Karpas-422 (cell line): ENCODE results near the gene BLTP2. TPM values are rescaled to one million over a fixed set of nuclear protein-coding genes. Genes with fewer than 3 reads are reported as not detected.
"Not testable (repeated sequence)": the region's sequence is repeated elsewhere in the genome, so short reads cannot be mapped to it uniquely, and the experiment has no call there.

Experiments
- DNase-seq: peaks from one replicate; pipeline ENCODE4 v3.0.0-alpha.2; 2015
- H2AFZ ChIP-seq: fragments of 200-600 bp; sonication (generic); 2 replicates; pipeline ENCODE4 v1.6.1; 2014; ENCODE audit warnings: antibody characterized with exemption, low read length, mixed read lengths
- H3K27ac ChIP-seq: fragments of 200-600 bp; sonication (generic); 2 replicates; pipeline ENCODE4 v1.5.1; 2014; ENCODE audit warnings: mild to moderate bottlenecking, low read length, moderate library complexity
- H3K27me3 ChIP-seq: fragments of 200-600 bp; sonication (generic); 2 replicates; pipeline ENCODE4 v1.6.1; 2014; ENCODE audit warnings: low read length, mixed read lengths
- H3K36me3 ChIP-seq: fragments of 200-600 bp; sonication (generic); 2 replicates; pipeline ENCODE4 v1.6.1; 2014; ENCODE audit warnings: low read length, mixed read lengths; ENCODE audit not compliant: insufficient read depth
- H3K4me1 ChIP-seq: fragments of 200-600 bp; sonication (generic); 2 replicates; pipeline ENCODE4 v1.6.1; 2014; ENCODE audit warnings: mild to moderate bottlenecking, low read length, mixed read lengths
- H3K4me2 ChIP-seq: fragments of 200-600 bp; sonication (generic); 2 replicates; pipeline ENCODE4 v1.6.1; 2014; ENCODE audit warnings: low read length, low read depth, mild to moderate bottlenecking; ENCODE audit not compliant: poor library complexity, severe bottlenecking
- H3K4me3 ChIP-seq: fragments of 200-600 bp; sonication (generic); 2 replicates; pipeline ENCODE4 v1.5.1; 2014; ENCODE audit warnings: mild to moderate bottlenecking, antibody characterized with exemption, low read length, mixed read lengths
- H3K79me2 ChIP-seq: fragments of 200-600 bp; sonication (generic); 2 replicates; pipeline ENCODE4 v1.6.1; 2014; ENCODE audit warnings: mild to moderate bottlenecking, low read length, mixed read lengths
- H3K9ac ChIP-seq: fragments of 200-600 bp; sonication (generic); 2 replicates; pipeline ENCODE4 v1.6.0; 2014; ENCODE audit warnings: low read length
- H3K9me2 ChIP-seq: fragments of 200-600 bp; sonication (generic), shearing (Covaris generic); replicated peaks from 2 replicates; pipeline ENCODE4 v1.6.0; 2014; ENCODE audit warnings: mild to moderate bottlenecking, low read length, moderate library complexity; ENCODE audit not compliant: insufficient read depth
- H3K9me3 ChIP-seq: fragments of 300-700, 200-600 bp; sonication (generic); 2 replicates; pipeline ENCODE4 v1.6.1; 2014; ENCODE audit warnings: low read length, mixed read lengths
- H4K20me1 ChIP-seq: fragments of 200-600 bp; sonication (generic); 2 replicates; pipeline ENCODE4 v1.6.1; 2014; ENCODE audit warnings: mild to moderate bottlenecking, antibody characterized with exemption, low read length, low read depth; ENCODE audit not compliant: insufficient read depth
- total RNA-seq: library from RNA; depleted of rRNA; stranded (reverse); fragments of >200 nt; shearing (Covaris generic); gene quantifications from 2 replicates; pipeline ENCODE4 v1.2.3, GENCODE V29; 2014; ENCODE audit warnings: low replicate concordance

Gene BLTP2
- total RNA-seq, 1 experiment from 2014 or later = 133 TPM

DNA sequence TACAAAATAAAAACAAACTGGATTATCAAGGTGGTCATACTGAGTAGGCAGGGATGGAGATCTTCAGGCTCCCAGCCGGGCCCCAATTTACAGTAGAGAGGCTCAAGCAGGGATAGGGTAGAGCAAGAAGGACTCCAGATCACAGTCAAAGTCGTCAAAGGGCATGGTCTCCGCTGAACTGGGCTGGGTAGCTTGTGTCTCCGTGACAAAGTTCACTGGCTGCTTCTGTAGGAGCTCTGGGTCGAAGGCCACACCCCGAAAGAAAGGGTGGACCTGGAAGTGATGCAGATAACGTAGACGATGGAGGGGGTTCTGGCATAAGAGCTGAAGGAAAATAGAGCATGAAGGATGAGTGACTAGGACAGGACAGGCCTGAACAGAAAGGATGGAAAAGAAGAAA lies 34.6 kb downstream of the BLTP2 start:
- H3K36me3 ChIP-seq = peaks cover 38% of the 10 kb centered on the region
- H3K9me3 ChIP-seq = no peaks in the 10 kb centered on the region
- no peak overlapping the region for H3K4me2 ChIP-seq
- H2AFZ ChIP-seq = no peak overlapping the region
- no peaks in the 10 kb centered on the region; the same call in 1 of the 2 replicates for H3K4me1 ChIP-seq
- no peak overlapping the region for H3K27ac ChIP-seq
- DNase-seq = no peak
- no peak overlapping the region for H3K9ac ChIP-seq
- H3K4me3 ChIP-seq = no peak overlapping the region
- no peaks in the 10 kb centered on the region for H3K27me3 ChIP-seq
- H3K79me2 ChIP-seq = no peaks in the 10 kb centered on the region
- H3K9me2 ChIP-seq = no peaks in the 10 kb centered on the region
- H4K20me1 ChIP-seq = 0 out of 2 replicates have a peak, but pooled peaks cover 5% of the 10 kb centered on the region

DNA sequence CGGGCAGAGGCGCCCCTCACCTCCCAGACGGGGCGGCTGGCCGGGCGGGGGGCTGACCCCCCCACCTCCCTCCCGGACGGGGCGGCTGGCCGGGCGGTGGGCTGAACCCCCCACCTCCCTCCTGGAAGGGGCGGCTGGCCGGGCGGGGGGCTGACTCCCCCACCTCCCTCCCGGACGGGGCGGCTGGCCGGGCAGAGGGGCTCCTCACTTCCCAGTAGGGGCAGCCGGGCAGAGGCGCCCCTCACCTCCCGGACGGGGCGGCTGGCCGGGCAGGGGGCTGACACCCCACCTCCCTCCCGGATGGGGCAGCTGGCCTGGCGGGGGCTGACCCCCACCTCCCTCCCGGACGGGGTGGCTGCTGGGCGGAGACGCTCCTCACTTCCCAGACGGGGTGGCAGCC lies 40.9 kb downstream of the BLTP2 start:
- not testable (repeated sequence) for H3K9me3 ChIP-seq, DNase-seq, H3K4me3 ChIP-seq, H3K79me2 ChIP-seq, H3K4me2 ChIP-seq, H4K20me1 ChIP-seq, H3K9ac ChIP-seq, H3K9me2 ChIP-seq, H3K27me3 ChIP-seq, H3K27ac ChIP-seq, H2AFZ ChIP-seq
- Histone ChIP-seq H3K36me3 (peaks cover 13% of the 10 kb centered on the region), H3K4me1 (peaks cover 28% of the 10 kb centered on the region)

DNA sequence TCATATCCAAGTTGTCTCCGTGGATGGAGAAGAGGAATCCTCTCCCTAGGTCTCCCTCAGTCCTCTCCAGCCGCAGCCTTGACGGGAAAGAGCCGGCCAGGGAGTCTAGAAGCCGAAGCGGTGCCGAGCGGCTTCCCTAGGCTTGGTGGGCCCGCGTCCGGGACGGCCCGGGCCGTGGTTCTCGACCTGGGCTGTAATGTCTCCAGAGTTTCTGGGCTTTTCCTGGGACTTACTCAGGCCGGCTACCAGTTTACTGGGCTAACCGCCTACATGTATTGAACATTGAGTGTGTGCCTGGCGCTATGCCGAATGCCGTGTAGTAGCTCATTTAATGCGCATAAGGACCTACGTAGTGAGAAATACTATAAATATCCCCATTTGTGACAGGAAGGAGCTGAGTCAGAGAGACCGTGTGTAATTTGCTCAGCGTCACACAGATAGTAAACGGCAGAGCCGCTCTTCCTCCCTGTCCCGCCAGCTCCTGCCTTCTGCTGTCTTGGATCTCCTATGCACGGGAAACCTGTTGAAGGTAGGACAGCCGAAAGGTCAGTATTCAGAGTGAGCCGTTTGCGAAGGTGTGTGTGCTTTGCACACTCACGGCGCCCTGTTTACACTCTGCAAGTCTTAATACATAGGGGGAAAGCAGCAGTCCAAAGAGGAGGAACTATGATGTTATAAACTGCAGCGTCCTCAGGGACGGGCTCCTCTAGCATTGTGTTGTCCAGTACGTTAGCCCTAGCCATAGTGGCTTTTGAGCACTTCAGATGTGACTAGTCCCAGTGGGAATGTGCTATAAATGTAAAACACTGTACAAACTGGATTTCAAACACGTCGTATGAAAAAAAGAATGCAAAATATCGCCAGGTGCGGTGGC lies 45.4 kb downstream of the BLTP2 start:
- peaks cover 39% of the 10 kb centered on the region for H3K4me1 ChIP-seq
- no peaks in the 10 kb centered on the region for H3K27me3 ChIP-seq
- no peaks in the 10 kb centered on the region for H3K9me3 ChIP-seq
- no peaks in the 10 kb centered on the region; the same call in 1 of the 2 replicates for H3K36me3 ChIP-seq
- peak overlapping the region; percentile 88 for H3K4me3 ChIP-seq
- H3K27ac ChIP-seq = peak overlapping the region; percentile 87
- peaks cover 24% of the 10 kb centered on the region for H3K79me2 ChIP-seq
- peak; percentile 90 for DNase-seq
- H3K4me2 ChIP-seq = peak overlapping the region; percentile 99
- H4K20me1 ChIP-seq = no peaks in the 10 kb centered on the region
- H3K9me2 ChIP-seq = no peaks in the 10 kb centered on the region
- peak overlapping the region; percentile 90 for H3K9ac ChIP-seq
- peak overlapping the region; percentile 13; the same call in 1 of the 2 replicates for H2AFZ ChIP-seq

DNA sequence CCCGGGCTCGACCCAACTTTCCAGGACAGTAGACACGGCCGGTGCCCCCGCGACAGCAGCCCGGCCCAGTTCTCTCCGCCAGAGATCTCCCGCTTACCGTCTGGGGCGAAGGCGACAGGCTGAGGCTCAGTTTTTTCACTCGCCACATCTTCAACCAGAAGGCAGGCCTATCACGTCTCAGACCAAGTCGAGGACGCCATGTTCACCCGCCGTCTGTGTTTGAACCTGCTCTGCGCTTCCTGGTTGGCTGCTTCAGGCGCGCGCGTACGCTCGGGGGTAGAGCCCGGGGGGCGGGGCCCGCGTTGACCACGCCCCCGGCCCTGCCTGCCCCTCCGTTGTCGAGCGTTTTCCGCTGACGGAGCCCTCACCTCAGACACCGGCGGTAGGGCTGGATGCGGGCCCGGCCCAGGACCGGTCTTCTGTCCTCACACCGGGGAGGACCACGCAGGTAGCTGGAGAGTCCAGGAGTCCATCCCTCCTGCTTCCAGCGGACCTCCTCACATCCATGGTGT lies 46.1 kb downstream of the BLTP2 start, which contains the start of gene SPAG5:
Gene SPAG5 (minus strand): TSS at position 227 of the 512 bp plus-strand sequence. CDS start 79 bp downstream, at position 148.
- DNase-seq = peak; percentile 98
- Histone ChIP-seq H3K9me2 (no peaks in the 10 kb centered on the region), H3K4me1 (peaks cover 39% of the 10 kb centered on the region), H2AFZ (peak within 1 kb of the TSS; percentile 13; the same call in 1 of the 2 replicates), H3K27ac (peak within 1 kb of the TSS; percentile 87), H3K79me2 (peaks cover 27% of the 10 kb centered on the region), H3K36me3 (no peaks in the 10 kb centered on the region; the same call in 1 of the 2 replicates), H3K27me3 (no peaks in the 10 kb centered on the region), H4K20me1 (no peaks in the 10 kb centered on the region), H3K4me3 (peak within 1 kb of the TSS; percentile 88), H3K4me2 (peak within 1 kb of the TSS; percentile 99), H3K9me3 (no peaks in the 10 kb centered on the region), H3K9ac (peak within 1 kb of the TSS; percentile 90)

DNA sequence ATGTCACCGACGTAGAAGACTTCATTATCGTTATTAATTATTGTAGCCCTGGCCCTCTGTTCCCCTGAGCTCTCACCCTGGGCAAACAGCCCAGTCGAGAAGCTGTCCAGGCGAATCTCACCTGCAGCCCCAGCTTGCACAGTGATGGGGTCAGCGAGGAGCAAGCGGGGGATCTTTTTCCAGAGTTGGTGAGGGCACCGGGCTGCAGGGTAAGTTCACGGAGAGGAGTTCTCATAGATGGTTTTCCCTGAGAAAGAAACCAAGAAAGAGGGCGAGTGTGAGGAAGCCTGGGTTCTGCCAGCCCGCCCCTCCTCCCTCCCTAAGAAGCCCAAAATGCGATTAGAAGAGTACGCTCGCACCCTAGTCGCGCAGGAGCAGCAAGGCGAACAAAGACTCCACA lies 46.6 kb downstream of the BLTP2 start:
- Histone ChIP-seq H3K9me2 (no peaks in the 10 kb centered on the region), H3K27ac (peak overlapping the region; percentile 87), H3K9me3 (no peaks in the 10 kb centered on the region), H3K4me3 (peak overlapping the region; percentile 88), H3K4me2 (peak overlapping the region; percentile 99), H3K79me2 (peaks cover 28% of the 10 kb centered on the region), H3K4me1 (peaks cover 39% of the 10 kb centered on the region), H3K9ac (peak overlapping the region; percentile 90), H3K27me3 (no peaks in the 10 kb centered on the region), H4K20me1 (no peaks in the 10 kb centered on the region), H2AFZ (0 out of 2 replicates have a peak overlapping the region, but pooled peaks have one; percentile 7), H3K36me3 (peaks cover under 1% of the 10 kb centered on the region; the same call in 1 of the 2 replicates)
- no peak for DNase-seq

DNA sequence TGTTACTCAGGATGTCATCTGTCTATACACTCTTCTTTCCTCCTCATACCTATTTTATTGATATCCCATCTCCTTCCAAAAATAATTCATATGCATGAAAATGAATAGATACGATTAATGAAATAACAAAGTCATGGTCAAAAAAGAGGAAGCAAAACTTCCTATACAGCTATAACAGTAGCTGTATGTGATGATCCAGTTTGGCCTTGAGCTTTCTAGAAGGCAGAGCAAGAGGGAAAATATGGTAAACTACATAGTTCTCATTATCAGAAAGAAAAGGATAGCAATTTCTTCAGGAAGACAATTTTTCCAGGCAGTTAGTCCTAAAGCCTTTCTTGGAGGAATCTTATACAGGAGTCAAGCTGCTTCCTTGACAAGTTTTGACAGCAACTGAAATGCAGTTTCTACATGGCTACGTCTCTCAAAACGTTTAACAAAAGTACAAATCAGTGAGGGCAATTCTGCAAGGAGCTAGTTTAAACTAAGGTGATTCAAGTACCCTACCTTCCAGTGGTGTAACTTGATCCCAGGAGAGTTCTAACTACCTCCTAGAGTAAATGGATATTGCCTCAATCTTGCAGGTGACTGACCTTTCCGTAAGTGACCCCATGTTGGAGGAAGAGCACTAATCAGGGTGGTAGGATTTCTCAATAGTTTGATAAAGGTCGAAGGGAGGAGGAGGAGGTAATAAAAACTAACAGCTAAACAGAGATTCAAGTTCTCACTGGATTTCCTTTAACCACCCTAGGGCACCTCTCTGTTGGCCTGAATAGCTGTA lies 47.2 kb downstream of the BLTP2 start:
- H3K27ac ChIP-seq = peak overlapping the region; percentile 87
- H2AFZ ChIP-seq = no peak overlapping the region
- no peaks in the 10 kb centered on the region for H3K27me3 ChIP-seq
- H3K79me2 ChIP-seq = peaks cover 34% of the 10 kb centered on the region
- H3K36me3 ChIP-seq = peaks cover 6% of the 10 kb centered on the region
- peak; percentile 64 for DNase-seq
- H3K9ac ChIP-seq = peak overlapping the region; percentile 90
- peaks cover 39% of the 10 kb centered on the region for H3K4me1 ChIP-seq
- H4K20me1 ChIP-seq = no peaks in the 10 kb centered on the region
- peak overlapping the region; percentile 99 for H3K4me2 ChIP-seq
- H3K9me3 ChIP-seq = no peaks in the 10 kb centered on the region
- H3K4me3 ChIP-seq = peak overlapping the region; percentile 88
- H3K9me2 ChIP-seq = no peaks in the 10 kb centered on the region
